Panc1 (cell line): ENCODE data around the gene ELP2.

Experiments used
- POLR2AphosphoS5 ChIP-seq: IDR thresholded peaks from 2 replicates; pipeline ENCODE4 v1.6.1; 2012; ENCODE audit warnings: mild to moderate bottlenecking, low read depth, low read length, moderate library complexity
- REST ChIP-seq, 2 experiments: IDR thresholded peaks; 2 replicates each; pipeline ENCODE4 v1.6.1; 2011 to 2012; ENCODE audit warnings: low read depth in 2 of 2, control low read depth in 1 of 2, low read length in 1 of 2, mild to moderate bottlenecking in 1 of 2, moderate library complexity in 1 of 2; ENCODE audit not compliant: insufficient read depth in 1 of 2
- SIN3A ChIP-seq: IDR thresholded peaks from 2 replicates; pipeline ENCODE4 v1.6.1; 2012; ENCODE audit warnings: low read depth, mild to moderate bottlenecking, low read length, moderate library complexity, borderline replicate concordance; ENCODE audit not compliant: insufficient read depth
- TCF7L2 ChIP-seq: IDR thresholded peaks from 2 replicates; pipeline ENCODE4 v1.6.1; 2011; ENCODE audit warnings: mild to moderate bottlenecking, low read depth, low read length, inconsistent platforms
- TF ChIP-seq, protein P1 (sequence below): fragments of 450-650 bp; IDR thresholded peaks from 2 replicates; pipeline ENCODE4 v1.5.1; 2017; ENCODE audit warnings: mild to moderate bottlenecking

DNA sequence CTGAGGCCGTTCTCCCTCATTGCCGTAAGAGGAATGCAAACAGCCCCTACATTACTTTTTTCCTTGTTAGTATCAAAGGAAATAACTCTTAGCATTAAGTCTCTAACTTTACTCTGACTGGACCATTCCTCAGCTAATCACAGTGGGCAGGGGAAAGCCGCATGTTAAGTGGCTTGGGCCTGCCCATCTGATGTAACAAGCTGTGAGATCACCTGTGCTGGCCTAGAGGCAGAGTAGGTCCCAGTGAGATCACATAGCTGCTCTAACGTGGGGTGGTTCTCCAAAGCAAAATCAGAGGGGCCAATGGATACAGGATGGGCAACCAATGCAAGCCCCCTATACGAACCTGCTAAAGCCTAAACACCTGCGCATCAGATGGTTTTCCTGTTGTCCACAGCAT, 51.7 kb downstream of the ELP2 start:
- TF ChIP-seq, protein P1, sequence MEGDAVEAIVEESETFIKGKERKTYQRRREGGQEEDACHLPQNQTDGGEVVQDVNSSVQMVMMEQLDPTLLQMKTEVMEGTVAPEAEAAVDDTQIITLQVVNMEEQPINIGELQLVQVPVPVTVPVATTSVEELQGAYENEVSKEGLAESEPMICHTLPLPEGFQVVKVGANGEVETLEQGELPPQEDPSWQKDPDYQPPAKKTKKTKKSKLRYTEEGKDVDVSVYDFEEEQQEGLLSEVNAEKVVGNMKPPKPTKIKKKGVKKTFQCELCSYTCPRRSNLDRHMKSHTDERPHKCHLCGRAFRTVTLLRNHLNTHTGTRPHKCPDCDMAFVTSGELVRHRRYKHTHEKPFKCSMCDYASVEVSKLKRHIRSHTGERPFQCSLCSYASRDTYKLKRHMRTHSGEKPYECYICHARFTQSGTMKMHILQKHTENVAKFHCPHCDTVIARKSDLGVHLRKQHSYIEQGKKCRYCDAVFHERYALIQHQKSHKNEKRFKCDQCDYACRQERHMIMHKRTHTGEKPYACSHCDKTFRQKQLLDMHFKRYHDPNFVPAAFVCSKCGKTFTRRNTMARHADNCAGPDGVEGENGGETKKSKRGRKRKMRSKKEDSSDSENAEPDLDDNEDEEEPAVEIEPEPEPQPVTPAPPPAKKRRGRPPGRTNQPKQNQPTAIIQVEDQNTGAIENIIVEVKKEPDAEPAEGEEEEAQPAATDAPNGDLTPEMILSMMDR, result no peak
- TF ChIP-seq POLR2AphosphoS5 (no peak), TCF7L2 (no peak), SIN3A (no peak), REST (IDR thresholded peaks at IDR 0.05; ENCODE audit: insufficient read depth in 1 of 2, low read depth in 2 of 2, low read length in 1 of 2) (no peak)
